Lung (tissue), 12 donors: ENCODE measurements around the gene INKA2. TPM values are rescaled to one million over a fixed set of nuclear protein-coding genes. Genes with fewer than 3 reads are reported as not detected.
A peak's percentile ranks its signal among the peaks of the same experiment; 100 is the strongest.

Source experiments
- ATAC-seq: fragments of 200-7000 bp; cut with Tn5 transposase; one replicate; pipeline ENCODE4 v1.9.1; 2020; ENCODE audit warnings: moderate number of reproducible peaks; ENCODE audit not compliant: insufficient read depth, low FRiP score
- DNase-seq, 3 donors: peaks; one replicate each; pipeline ENCODE4 v3.0.0-alpha.2; 2013 to 2017
- H3K27ac ChIP-seq, 2 donors: one replicate each; pipeline ENCODE4 v1.5.1; 2013; ENCODE audit warnings: mild to moderate bottlenecking in 2 of 2, moderate library complexity in 2 of 2, control low read depth in 1 of 2, inconsistent platforms in 1 of 2, low read depth in 1 of 2, low read length in 1 of 2
- H3K27me3 ChIP-seq, 3 donors: one replicate each; pipeline ENCODE4 v1.5.1; 2013; ENCODE audit warnings: low read length in 2 of 3; ENCODE audit not compliant: control insufficient read depth in 3 of 3, insufficient read depth in 3 of 3
- H3K36me3 ChIP-seq, 4 donors: one replicate each; pipeline ENCODE4 v1.5.1; 2013; ENCODE audit warnings: low read length in 4 of 4, mild to moderate bottlenecking in 1 of 4, moderate library complexity in 1 of 4; ENCODE audit not compliant: control insufficient read depth in 4 of 4, insufficient read depth in 4 of 4
- H3K4me1 ChIP-seq, 5 donors: one replicate each; pipeline ENCODE4 v1.5.1; 2013; ENCODE audit warnings: low read length in 5 of 5, mild to moderate bottlenecking in 2 of 5, moderate library complexity in 1 of 5; ENCODE audit not compliant: control insufficient read depth in 5 of 5, insufficient read depth in 5 of 5
- H3K4me3 ChIP-seq: one replicate; pipeline ENCODE4 v1.5.1; 2013; ENCODE audit warnings: mild to moderate bottlenecking, control low read depth, moderate library complexity
- H3K9ac ChIP-seq, 2 donors: one replicate each; pipeline ENCODE4 v1.5.1; 2013; ENCODE audit warnings: low read length in 2 of 2, control low read depth in 1 of 2; ENCODE audit not compliant: insufficient read depth in 1 of 2
- H3K9me3 ChIP-seq, 4 donors: one replicate each; pipeline ENCODE4 v1.5.1; 2013; ENCODE audit warnings: low read length in 3 of 4, mild to moderate bottlenecking in 1 of 4, moderate library complexity in 1 of 4; ENCODE audit not compliant: control insufficient read depth in 4 of 4, insufficient read depth in 3 of 4
- CTCF ChIP-seq: IDR thresholded peaks from 2 replicates; pipeline ENCODE4 v1.5.1; 2012; ENCODE audit warnings: mild to moderate bottlenecking; ENCODE audit errors: control extremely low read depth, extremely low read depth
- WGBS, 2 donors: extraction: QIAGEN DNeasy Blood & Tissue Kit; methylation state at CpG; one replicate each; pipeline ENCODE4 v1.1.7; 2013; 5-methylcytosine and 5-hydroxymethylcytosine counted together
- polyA plus RNA-seq, 2 donors: library from polyadenylated mRNA; stranded (reverse); fragments of 200-250 nt; gene quantifications; one replicate each; pipeline ENCODE4 v1.2.1, GENCODE V29; 2013
- total RNA-seq, 2 donors: library from RNA; depleted of rRNA in 1 of 2; stranded (reverse); fragments of >200 nt in 1 of 2; gene quantifications; one replicate each; pipeline ENCODE4 v1.2.1, GENCODE V29; 2014 to 2021
- donor health status: control.
- donor health status: control.
- donor health status: Bipolar disorder and iron deficiency.
- donor health status: healthy.
- donor health status: DM: yes; HTN: yes; CAD: no.

INKA2 gene
- total and polyA plus RNA-seq, 4 donors, result 2.3 to 12.5 (median 4.4) TPM

GRCh38 chr1:111769517-111770146 is 30.4 kb upstream of the INKA2 start:
- Histone ChIP-seq H3K27ac (no peak overlapping the region), H3K4me1 (no peaks in the 10 kb centered on the region), H3K4me3 (no peak overlapping the region), H3K9ac (no peak overlapping the region), H3K36me3 (peaks cover 6 to 24% (median 16%) of the 10 kb centered on the region in 4 donors), H3K9me3 (no peaks in the 10 kb centered on the region), H3K27me3 (no peaks in the 10 kb centered on the region)
- peak; percentile 58 for ATAC-seq
- peak; percentile 48 to 85 (median 83) for DNase-seq
- WGBS, 2 donors, result 38 to 45% methylated on average over 6 of the region's 6 CpGs
- TF ChIP-seq CTCF, result peak; percentile 76

- Histone ChIP-seq H3K36me3 (peaks cover 6 to 25% (median 17%) of the 10 kb centered on the region in 4 donors), H3K4me3 (no peak overlapping the region), H3K4me1 (no peaks in the 10 kb centered on the region), H3K27ac (no peak overlapping the region), H3K9ac (no peak overlapping the region), H3K9me3 (no peaks in the 10 kb centered on the region), H3K27me3 (no peaks in the 10 kb centered on the region)
- ATAC-seq (no peak), DNase-seq (no peak)
- no peak for TF ChIP-seq CTCF
These were observed 29.4 kb upstream of the INKA2 start for GRCh38 chr1:111768625-111769024.

- H3K9ac ChIP-seq, result no peak overlapping the region
These were observed 28.8 kb upstream of the INKA2 start for GRCh38 chr1:111768023-111768422.

More at GRCh38 chr1:111768023-111768422, 28.8 kb upstream of the INKA2 start:
- DNase-seq, result no peak
- no peaks in the 10 kb centered on the region for H3K9me3 ChIP-seq
- TF ChIP-seq CTCF, result no peak
- peaks cover 8 to 27% (median 20%) of the 10 kb centered on the region in 4 donors for H3K36me3 ChIP-seq
- no peak for ATAC-seq
- no peak overlapping the region for H3K27ac ChIP-seq
- no peaks in the 10 kb centered on the region for H3K4me1 ChIP-seq
- H3K4me3 ChIP-seq, result no peak overlapping the region
- H3K27me3 ChIP-seq, result no peaks in the 10 kb centered on the region
